H9 (cell line): ENCODE results near the gene ME3. TPM values are rescaled to one million over a fixed set of nuclear protein-coding genes. Genes with fewer than 3 reads are reported as not detected.

Source experiments
- DNase-seq: peaks from one replicate; pipeline ENCODE4 v3.0.0-alpha.2; 2017
- H2AFZ ChIP-seq: one replicate; pipeline ENCODE4 v1.6.1; 2013; ENCODE audit warnings: mild to moderate bottlenecking, low read length, control low read depth, moderate library complexity
- H2AK5ac ChIP-seq: 2 replicates; pipeline ENCODE4 v1.6.1; 2013; ENCODE audit warnings: low read length, control low read depth, mixed read lengths; ENCODE audit not compliant: insufficient read length
- H2BK120ac ChIP-seq: one replicate; pipeline ENCODE4 v1.6.1; 2013; ENCODE audit warnings: low read depth, mild to moderate bottlenecking, low read length, control low read depth, inconsistent platforms; ENCODE audit not compliant: poor library complexity, severe bottlenecking
- H2BK12ac ChIP-seq: 2 replicates; pipeline ENCODE4 v1.6.1; 2013; ENCODE audit warnings: low read length, control low read depth, mixed read lengths, low read depth; ENCODE audit not compliant: insufficient read length
- H2BK15ac ChIP-seq: 2 replicates; pipeline ENCODE4 v1.6.1; 2013; ENCODE audit warnings: low read depth, low read length, control low read depth
- H2BK20ac ChIP-seq: one replicate; pipeline ENCODE4 v1.6.1; 2013; ENCODE audit warnings: low read depth, mild to moderate bottlenecking, low read length, control low read depth, inconsistent platforms; ENCODE audit not compliant: poor library complexity, severe bottlenecking
- H2BK5ac ChIP-seq: 2 replicates; pipeline ENCODE4 v1.6.1; 2013; ENCODE audit warnings: low read length, control low read depth, mixed read lengths; ENCODE audit not compliant: insufficient read length
- H3K14ac ChIP-seq: 2 replicates; pipeline ENCODE4 v1.6.1; 2013; ENCODE audit warnings: low read length, control low read depth; ENCODE audit not compliant: insufficient read depth
- H3K18ac ChIP-seq: 2 replicates; pipeline ENCODE4 v1.6.1; 2013; ENCODE audit warnings: low read depth, mild to moderate bottlenecking, mixed read lengths, low read length, control low read depth; ENCODE audit not compliant: insufficient read length
- H3K23ac ChIP-seq: 2 replicates; pipeline ENCODE4 v1.6.1; 2013; ENCODE audit warnings: low read length, control low read depth, mixed read lengths, low read depth; ENCODE audit not compliant: insufficient read length
- H3K23me2 ChIP-seq: 2 replicates; pipeline ENCODE4 v1.6.1; 2013; ENCODE audit warnings: low read depth, mild to moderate bottlenecking, mixed read lengths, low read length, control low read depth; ENCODE audit not compliant: insufficient read length, poor library complexity, severe bottlenecking
- H3K27ac ChIP-seq: 2 replicates; pipeline ENCODE4 v1.5.1; 2013; ENCODE audit warnings: low read length, control low read depth, mixed read lengths, low read depth; ENCODE audit not compliant: insufficient read length
- H3K27me3 ChIP-seq: 2 replicates; pipeline ENCODE4 v1.6.1; 2013; ENCODE audit warnings: low read length, control low read depth, inconsistent platforms; ENCODE audit not compliant: insufficient read depth
- H3K4ac ChIP-seq: 2 replicates; pipeline ENCODE4 v1.6.1; 2013; ENCODE audit warnings: low read depth, mild to moderate bottlenecking, control low read depth, inconsistent platforms, low read length, moderate library complexity
- H3K4me1 ChIP-seq: 2 replicates; pipeline ENCODE4 v1.6.1; 2013; ENCODE audit warnings: low read length, control low read depth, inconsistent platforms; ENCODE audit not compliant: insufficient read depth
- H3K4me2 ChIP-seq: 2 replicates; pipeline ENCODE4 v1.6.1; 2013; ENCODE audit warnings: low read length, control low read depth, mixed read lengths; ENCODE audit not compliant: insufficient read length, insufficient read depth
- H3K56ac ChIP-seq: 2 replicates; pipeline ENCODE4 v1.6.1; 2013; ENCODE audit warnings: low read depth, mild to moderate bottlenecking, mixed read lengths, low read length, control low read depth; ENCODE audit not compliant: insufficient read length
- H3K79me1 ChIP-seq: 2 replicates; pipeline ENCODE4 v1.6.1; 2013; ENCODE audit warnings: low read depth, mild to moderate bottlenecking, moderate library complexity, low read length, control low read depth, inconsistent platforms; ENCODE audit not compliant: insufficient read depth, poor library complexity, severe bottlenecking
- H3K79me2 ChIP-seq: 2 replicates; pipeline ENCODE4 v1.6.1; 2013; ENCODE audit warnings: low read length, control low read depth, inconsistent platforms; ENCODE audit not compliant: insufficient read depth
- H3K9ac ChIP-seq: 2 replicates; pipeline ENCODE4 v1.6.1; 2013; ENCODE audit warnings: low read length, control low read depth, mixed read lengths; ENCODE audit not compliant: insufficient read length; ENCODE audit errors: extremely low read depth
- H3K9me3 ChIP-seq: one replicate; pipeline ENCODE4 v1.6.1; 2013; ENCODE audit warnings: low read depth, low read length, inconsistent platforms; ENCODE audit not compliant: control insufficient read depth
- H3T11ph ChIP-seq: one replicate; pipeline ENCODE4 v1.6.1; 2013; ENCODE audit warnings: mild to moderate bottlenecking, low read length, control low read depth, inconsistent platforms
- H4K20me1 ChIP-seq: one replicate; pipeline ENCODE4 v1.6.1; 2013; ENCODE audit not compliant: control insufficient read depth, insufficient read length, insufficient read depth
- H4K5ac ChIP-seq: 2 replicates; pipeline ENCODE4 v1.6.1; 2013; ENCODE audit warnings: low read depth, mild to moderate bottlenecking, mixed read lengths, low read length, control low read depth; ENCODE audit not compliant: insufficient read length
- H4K8ac ChIP-seq: replicated peaks from 2 replicates; pipeline ENCODE4 v1.6.1; 2013; ENCODE audit warnings: low read length, control low read depth, mixed read lengths, low read depth; ENCODE audit not compliant: insufficient read length
- H4K91ac ChIP-seq: 2 replicates; pipeline ENCODE4 v1.6.1; 2013; ENCODE audit warnings: low read depth, mild to moderate bottlenecking, moderate library complexity, mixed read lengths, low read length, control low read depth; ENCODE audit not compliant: insufficient read length
- H3K27ac Mint-ChIP-seq, 3 experiments: 2 replicates in 2 of 3; 3 replicates in 1 of 3; pipeline ENCODE4 v1.8.0; 2020 to 2021; ENCODE audit warnings: mixed read lengths in 3 of 3, mild to moderate bottlenecking in 1 of 3, moderate library complexity in 1 of 3
- H3K27me3 Mint-ChIP-seq: 2 replicates; pipeline ENCODE4 v1.8.0; 2021; ENCODE audit warnings: low read depth, mild to moderate bottlenecking, moderate library complexity, mixed read lengths
- H3K36me3 Mint-ChIP-seq, 3 experiments: 2 replicates in 2 of 3; 3 replicates in 1 of 3; pipeline ENCODE4 v1.8.0; 2020 to 2021; ENCODE audit warnings: low read depth in 3 of 3, mixed read lengths in 3 of 3; ENCODE audit not compliant: insufficient read depth in 1 of 3
- H3K4me1 Mint-ChIP-seq, 2 experiments: 2 replicates each; pipeline ENCODE4 v1.8.0; 2020; ENCODE audit warnings: mixed read lengths in 2 of 2
- H3K4me3 Mint-ChIP-seq, 2 experiments: 2 replicates in 1 of 2; 3 replicates in 1 of 2; pipeline ENCODE4 v1.8.0; 2020 to 2021; ENCODE audit warnings: mild to moderate bottlenecking in 2 of 2, mixed read lengths in 2 of 2, moderate library complexity in 1 of 2
- H3K9me3 Mint-ChIP-seq, 2 experiments: 2 replicates in 1 of 2; 3 replicates in 1 of 2; pipeline ENCODE4 v1.8.0; 2020; ENCODE audit warnings: mild to moderate bottlenecking in 2 of 2, mixed read lengths in 2 of 2, moderate library complexity in 1 of 2
- WGBS: extraction: QIAGEN DNeasy Blood & Tissue Kit; methylation state at CpG from one replicate; pipeline ENCODE4 v1.1.7; 2013; ENCODE audit warnings: missing lambda C conversion rate, low lambda C conversion rate, mixed read lengths; ENCODE audit not compliant: insufficient read length; ENCODE audit errors: extremely low coverage; 5-methylcytosine and 5-hydroxymethylcytosine counted together
- long read RNA-seq: library from polyadenylated mRNA; unstranded; transcript quantifications from one replicate; pipeline ENCODE4 v2.0.0, GENCODE V29; 2020
- total RNA-seq: library from RNA; stranded (reverse); gene quantifications from 2 replicates; pipeline ENCODE4 v1.2.1, GENCODE V29; 2021
- TF ChIP-seq, protein P1 (sequence below): fragments of 200-600 bp; sonication (generic); conservative IDR thresholded peaks from 3 replicates; pipeline ENCODE4 v1.8.0; 2021; ENCODE audit warnings: antibody characterized with exemption, mild to moderate bottlenecking

ME3 gene
- 2.2 and 2.8 TPM in 2 replicates for total RNA-seq
- long read RNA-seq, transcript ME3-212 (15 exons, 2,311 nt), result major isoform, 7 of 18 reads
- long read RNA-seq, partial matches to known transcripts, result 1 of 18 reads
- long read RNA-seq, other reads (novel, unspliced or antisense), result 10 of 18 reads

DNA sequence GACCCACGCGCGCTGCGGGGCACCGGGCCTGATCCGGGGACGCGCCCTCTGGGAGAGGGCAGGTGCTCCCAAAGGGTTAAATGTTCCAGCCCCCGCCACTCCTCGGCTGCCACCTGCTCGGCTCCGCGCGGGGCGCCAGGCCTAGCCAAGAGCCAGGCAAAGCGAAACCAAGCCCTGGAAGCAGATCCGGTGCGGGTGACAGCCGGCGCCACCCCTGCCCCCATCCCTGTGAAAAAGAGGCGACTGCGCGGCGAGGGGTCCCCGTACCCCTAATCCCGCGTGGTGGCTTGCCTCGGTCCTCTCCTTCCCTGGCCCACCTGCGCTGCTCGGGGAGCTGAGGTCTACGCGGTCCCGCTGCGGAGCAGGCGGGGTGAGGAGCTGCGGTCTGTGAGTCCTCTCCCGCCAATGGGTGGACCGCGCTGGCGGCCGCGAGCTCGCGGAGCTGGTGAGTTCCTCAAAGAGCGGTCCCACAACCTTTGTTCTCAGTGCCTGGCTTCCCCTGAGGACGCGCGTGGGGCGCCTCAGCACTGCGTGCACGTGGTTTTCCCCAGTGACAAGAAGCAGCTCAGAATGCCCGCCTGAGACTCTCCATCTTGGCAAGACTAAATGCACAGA, at the start of gene ME3:
ME3 (minus strand) TSS at position 610 of the 615 bp plus-strand sequence.
- Histone ChIP-seq H2AK5ac (no peak within 1 kb of the TSS), H4K8ac (no peak within 1 kb of the TSS), H3K18ac (peak within 1 kb of the TSS; percentile 54), H4K20me1 (no peaks in the 10 kb centered on the region), H4K91ac (no peak within 1 kb of the TSS), H2BK120ac (no peak within 1 kb of the TSS), H3K23me2 (peaks cover 11% of the 10 kb centered on the region), H3K27me3 (peaks cover 3% of the 10 kb centered on the region; the same call in 1 of the 2 replicates), H2AFZ (no peak within 1 kb of the TSS), H3K56ac (no peak within 1 kb of the TSS), H3K27ac (no peak within 1 kb of the TSS), H2BK20ac (no peak within 1 kb of the TSS), H3K4me1 (no peaks in the 10 kb centered on the region), H2BK15ac (no peak within 1 kb of the TSS), H3T11ph (no peak within 1 kb of the TSS), H3K9me3 (no peaks in the 10 kb centered on the region), H3K4ac (no peak within 1 kb of the TSS), H3K14ac (peak within 1 kb of the TSS; percentile 83), H3K79me1 (no peaks in the 10 kb centered on the region), H2BK12ac (no peak within 1 kb of the TSS), H3K79me2 (no peaks in the 10 kb centered on the region), H3K9ac (no peak within 1 kb of the TSS), H4K5ac (no peak within 1 kb of the TSS), H2BK5ac (no peak within 1 kb of the TSS), H3K23ac (no peak within 1 kb of the TSS), H3K4me2 (peak within 1 kb of the TSS; percentile 69)
- Mint-ChIP-seq H3K27me3 (peaks cover 49% of the 10 kb centered on the region), H3K4me3 (peak within 1 kb of the TSS; percentile 69 to 80), H3K4me1 (peaks cover 32 to 36% of the 10 kb centered on the region in 2 experiments), H3K36me3 (no peaks in the 10 kb centered on the region; a peak in 1 of 7 replicates), H3K9me3 (no peaks in the 10 kb centered on the region), H3K27ac (no peak within 1 kb of the TSS)
- TF ChIP-seq, protein P1, sequence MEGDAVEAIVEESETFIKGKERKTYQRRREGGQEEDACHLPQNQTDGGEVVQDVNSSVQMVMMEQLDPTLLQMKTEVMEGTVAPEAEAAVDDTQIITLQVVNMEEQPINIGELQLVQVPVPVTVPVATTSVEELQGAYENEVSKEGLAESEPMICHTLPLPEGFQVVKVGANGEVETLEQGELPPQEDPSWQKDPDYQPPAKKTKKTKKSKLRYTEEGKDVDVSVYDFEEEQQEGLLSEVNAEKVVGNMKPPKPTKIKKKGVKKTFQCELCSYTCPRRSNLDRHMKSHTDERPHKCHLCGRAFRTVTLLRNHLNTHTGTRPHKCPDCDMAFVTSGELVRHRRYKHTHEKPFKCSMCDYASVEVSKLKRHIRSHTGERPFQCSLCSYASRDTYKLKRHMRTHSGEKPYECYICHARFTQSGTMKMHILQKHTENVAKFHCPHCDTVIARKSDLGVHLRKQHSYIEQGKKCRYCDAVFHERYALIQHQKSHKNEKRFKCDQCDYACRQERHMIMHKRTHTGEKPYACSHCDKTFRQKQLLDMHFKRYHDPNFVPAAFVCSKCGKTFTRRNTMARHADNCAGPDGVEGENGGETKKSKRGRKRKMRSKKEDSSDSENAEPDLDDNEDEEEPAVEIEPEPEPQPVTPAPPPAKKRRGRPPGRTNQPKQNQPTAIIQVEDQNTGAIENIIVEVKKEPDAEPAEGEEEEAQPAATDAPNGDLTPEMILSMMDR, result 0 out of 3 replicates have a peak, but pooled peaks have one; percentile 7
- no CpG with 5 or more reads among the region's 52 CpGs for WGBS
- peak; percentile 61 for DNase-seq
